Activated CD8-positive, alpha-beta memory T cell treated with anti-CD3 and anti-CD28 coated beads, Interleukin-2, amount 50 U/mL, for 4 hours (primary cell): ENCODE results near the gene RNF115.
"Not testable (repeated sequence)": the region's sequence is repeated elsewhere in the genome, so short reads cannot be mapped to it uniquely, and the experiment has no call there.

Experiments
- DNase-seq: peaks from one replicate; pipeline ENCODE4 v3.0.0-alpha.2; 2020

The RNF115 gene

GRCh38 chr1:145823565-145824498, at the start of gene RNF115, which contains the start of gene POLR3C:
Gene RNF115 (minus strand): TSS chr1:145824095. CDS start chr1:145823873, 222 bp downstream.
Gene POLR3C (plus strand): TSS chr1:145824200. CDS start chr1:145825777, 1,577 bp downstream.
- DNase-seq: peak; percentile 86

DNA sequence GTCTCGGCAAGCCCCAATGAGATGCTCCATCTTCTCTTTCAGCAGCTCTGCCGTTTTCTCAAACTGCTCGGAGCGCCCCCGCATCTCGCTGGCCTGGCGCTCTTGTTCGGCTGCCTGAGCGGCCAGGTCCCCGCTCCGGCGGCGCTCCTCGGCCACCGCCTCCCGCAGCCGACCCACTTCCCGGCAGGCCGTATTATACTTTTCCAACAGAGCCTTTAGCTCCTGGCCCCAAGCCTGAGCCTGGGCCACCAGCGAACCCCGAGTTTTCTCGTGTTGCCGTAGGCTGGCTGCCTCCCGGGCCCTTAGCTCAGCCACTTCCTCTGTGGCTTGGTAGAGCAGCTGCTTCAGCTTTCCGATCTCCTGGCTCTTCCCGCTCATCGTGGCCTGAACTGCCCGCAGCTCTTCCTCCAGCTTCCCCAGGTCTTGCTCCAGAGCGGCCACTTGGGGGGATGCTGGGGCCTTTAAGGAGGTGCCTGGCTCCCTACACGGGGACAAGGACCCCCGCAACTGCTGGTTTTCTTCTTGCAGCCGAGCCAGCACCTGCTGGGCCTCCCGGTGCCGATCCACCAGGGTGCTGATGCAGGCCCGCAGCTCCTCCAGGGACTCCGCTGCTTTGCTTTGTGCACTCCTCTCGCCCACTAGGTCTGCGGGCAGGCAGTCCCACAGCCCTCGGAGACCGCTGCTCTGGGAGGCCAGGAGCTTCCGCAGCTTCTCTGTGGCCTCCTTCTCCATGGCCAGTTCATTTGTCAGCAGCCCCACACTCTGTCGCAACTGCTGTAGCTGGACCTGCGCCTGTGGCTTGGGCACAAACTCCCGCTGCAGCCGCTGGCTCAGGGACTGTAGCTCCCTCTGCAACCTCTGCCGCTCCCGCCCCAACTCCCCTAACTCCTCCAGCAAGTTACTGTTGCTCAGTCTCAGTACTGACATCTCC, 48.4 kb upstream of the RNF115 start:
- DNase-seq: peak; percentile 44

DNA sequence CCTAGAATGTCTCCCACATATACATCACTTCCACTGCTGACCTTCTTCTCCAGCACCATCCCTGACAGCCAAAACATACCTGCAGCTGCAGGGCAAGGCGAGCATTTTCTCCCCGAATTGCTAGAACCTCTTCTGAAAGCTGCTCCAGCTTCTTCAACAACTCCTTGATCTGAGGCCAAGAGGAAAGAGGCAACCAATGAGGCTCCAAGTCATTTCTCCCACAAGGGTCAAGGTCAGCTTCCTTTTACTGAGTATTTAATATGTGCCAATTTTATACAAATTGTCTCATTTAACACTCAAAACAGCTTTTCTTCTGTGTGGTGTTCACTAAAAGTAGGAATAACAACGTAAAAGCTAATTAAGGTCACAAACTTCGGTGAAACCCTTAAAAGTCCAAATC, 44.3 kb upstream of the RNF115 start:
- DNase-seq: no peak

GRCh38 chr1:145863282-145864018, 39.6 kb upstream of the RNF115 start:
- DNase-seq: no peak

GRCh38 chr1:145859491-145860023, 35.7 kb upstream of the RNF115 start:
- DNase-seq: peak; percentile 79

- peak; percentile 80 for DNase-seq
Measured at GRCh38 chr1:145858901-145859490, 35.1 kb upstream of the RNF115 start, which contains the start of gene PIAS3. Gene PIAS3 (minus strand): TSS chr1:145859081. CDS start chr1:145858990, 91 bp downstream.

GRCh38 chr1:145858238-145858900, 34.5 kb upstream of the RNF115 start:
- peak; percentile 71 for DNase-seq

- DNase-seq: no peak
Measured at GRCh38 chr1:145857170-145857569, 33.3 kb upstream of the RNF115 start.

DNA sequence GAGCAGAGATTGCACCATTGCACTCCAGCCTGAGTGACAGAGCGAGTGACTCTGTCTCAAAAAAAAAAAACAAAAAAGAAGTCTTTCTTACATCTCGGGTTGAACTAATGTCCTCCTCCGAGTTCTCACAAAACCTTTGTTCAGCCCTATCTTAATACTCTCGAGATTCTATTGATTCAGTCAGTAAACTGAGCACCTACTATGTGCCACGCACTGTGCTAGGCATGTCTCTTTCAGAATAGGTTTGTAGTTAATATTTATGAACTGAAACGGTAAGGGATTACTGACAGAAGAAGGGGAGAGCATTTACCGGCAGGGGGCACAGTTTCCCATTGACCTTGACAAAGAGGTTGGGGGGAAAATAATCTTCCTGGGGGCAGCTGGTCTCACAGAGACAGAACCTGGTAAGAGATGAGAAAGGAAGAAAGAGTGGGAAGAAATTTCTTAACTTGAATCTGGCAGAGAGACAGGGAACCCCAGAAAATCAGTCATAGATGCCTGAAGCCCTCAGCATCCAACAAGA, 31.6 kb upstream of the RNF115 start:
- no peak for DNase-seq

DNA sequence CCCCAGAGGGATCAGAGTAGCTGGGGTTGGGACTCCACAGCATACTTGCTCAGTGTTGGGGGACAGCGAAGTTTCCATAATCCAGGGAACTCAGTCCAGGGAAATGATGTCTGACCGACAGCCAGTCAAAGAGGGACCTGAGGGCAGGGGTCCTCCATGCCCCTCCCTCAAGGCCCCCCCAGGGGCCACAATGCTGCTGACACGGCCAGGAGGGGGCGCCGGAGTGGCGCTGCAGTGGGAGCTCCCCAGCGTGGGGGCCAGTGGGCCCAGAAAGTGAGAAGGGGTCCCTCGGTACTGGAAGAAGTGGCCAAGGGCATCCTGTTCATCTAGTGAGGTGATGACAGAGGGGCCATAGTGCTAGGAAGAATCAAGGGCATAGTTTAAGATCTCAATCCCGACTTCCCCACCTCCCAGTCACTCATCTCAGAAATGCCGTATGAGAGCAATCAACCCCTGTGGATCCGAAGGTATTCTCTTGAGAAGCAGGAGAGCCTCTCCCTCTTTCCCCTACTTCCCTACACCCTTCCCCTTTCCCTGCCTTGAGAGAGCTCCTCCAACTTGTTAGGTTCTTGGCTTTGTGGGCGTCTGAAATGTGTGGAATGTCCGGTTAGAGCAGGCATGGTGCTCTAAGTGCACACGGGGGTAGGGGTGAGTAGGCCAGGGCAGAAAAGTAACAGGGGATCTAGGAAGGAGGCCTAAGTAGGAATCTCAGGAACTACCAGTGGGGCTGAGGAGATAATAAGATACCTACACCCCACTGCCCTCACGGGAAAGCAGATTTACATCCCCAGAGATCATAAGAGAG, 25.7 kb upstream of the RNF115 start:
- no peak for DNase-seq

- DNase-seq: no peak
Measured at GRCh38 chr1:145847827-145848226, 23.9 kb upstream of the RNF115 start.

DNA sequence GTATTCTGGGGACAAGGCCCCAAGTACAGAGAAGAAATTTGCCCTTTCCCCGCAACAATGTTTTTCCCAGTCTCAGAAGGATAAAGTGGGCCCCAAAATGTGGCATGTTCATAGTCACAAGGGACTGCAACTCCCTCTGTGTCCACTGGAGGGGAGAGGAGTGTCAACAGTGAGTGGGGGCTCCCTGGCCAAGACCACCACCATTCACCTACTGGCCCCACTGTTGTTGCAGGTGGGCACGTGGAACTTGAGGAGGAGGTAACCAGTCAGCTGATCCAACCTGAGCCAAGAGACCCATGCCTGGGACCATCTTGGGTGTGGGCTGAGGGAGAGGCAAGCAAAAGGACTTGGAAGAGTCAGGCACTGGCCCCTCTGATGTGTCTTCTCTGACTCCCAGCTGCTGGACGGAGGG, 22.3 kb upstream of the RNF115 start:
- peak; percentile 25 for DNase-seq

DNA sequence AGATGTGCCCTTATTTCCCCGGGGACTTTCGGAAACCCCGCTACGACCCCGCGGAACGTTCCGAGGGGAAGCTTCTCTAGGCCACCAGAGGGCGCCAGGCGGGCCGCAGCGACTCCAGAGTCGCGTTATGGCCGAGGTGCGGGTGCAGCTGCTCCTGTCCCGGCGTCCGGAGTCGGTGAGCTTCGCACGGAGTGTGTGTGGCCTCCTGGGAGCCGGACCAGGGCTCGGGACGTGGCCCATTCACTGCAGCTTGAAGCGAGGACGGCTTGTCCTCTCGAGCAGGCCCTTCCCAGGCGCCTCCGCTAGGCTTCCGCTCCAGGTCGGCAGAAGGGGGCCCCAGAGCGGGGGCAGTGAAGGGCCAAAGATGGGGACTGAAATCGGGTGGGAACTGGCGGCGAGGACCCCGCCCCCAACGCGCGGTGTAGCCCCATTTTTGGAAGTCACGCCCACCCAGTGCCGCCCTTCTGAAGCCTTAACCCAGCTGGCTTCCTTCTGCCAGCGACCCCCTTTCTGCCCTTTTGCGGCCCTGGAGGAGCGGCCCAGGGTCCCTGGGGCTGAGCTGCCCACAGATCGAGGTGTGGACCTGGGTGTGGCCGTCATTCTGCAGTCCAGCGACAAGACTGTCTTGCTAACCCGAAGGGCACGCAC, 21.7 kb upstream of the RNF115 start, which contains the start of gene NUDT17:
NUDT17 (plus strand) TSS at position 117 of the 648 bp plus-strand sequence; CDS start at position 128, 11 bp downstream.
- DNase-seq: peak; percentile 80

- no peak for DNase-seq
Measured at GRCh38 chr1:145845144-145845513, 21.2 kb upstream of the RNF115 start.

GRCh38 chr1:145843031-145843430, 19.1 kb upstream of the RNF115 start:
- no peak for DNase-seq

DNA sequence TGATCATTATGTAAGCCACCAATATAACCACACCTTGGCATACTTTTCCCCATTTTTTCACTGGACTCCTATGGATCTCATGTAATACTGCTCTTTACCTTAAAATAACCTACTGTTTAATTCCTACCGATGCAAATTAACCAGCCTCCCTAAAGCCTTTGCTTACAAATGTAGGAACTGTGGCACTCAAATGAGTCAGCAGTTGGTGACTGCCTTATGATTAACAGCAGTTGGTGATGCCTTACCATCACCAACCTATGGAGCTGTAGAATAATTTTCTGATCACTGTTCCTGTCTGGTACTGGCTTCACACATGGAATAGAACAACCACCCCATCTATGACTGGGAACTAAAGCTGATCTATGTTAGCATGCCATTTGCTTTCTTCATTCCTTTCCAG, 13.8 kb upstream of the RNF115 start:
- DNase-seq: no peak

DNA sequence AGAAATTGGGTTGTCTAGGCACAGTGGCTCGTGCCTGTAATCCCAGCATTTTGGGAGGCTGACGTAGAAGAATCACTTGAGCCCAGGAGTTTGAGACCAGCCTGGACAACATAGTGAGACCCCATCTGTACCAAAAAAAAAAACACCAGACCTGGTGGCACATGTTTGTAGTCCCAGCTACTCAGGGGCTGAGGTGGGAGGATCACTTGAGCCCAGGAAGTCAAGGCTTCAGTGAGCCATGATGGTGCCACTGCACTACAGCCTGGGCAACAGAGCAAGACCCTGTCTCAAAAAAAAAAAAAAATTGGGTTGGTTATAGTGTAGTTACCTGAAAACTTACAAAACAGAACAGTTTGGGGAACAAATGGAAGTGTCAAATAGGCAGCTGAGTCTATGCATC, 6.9 kb upstream of the RNF115 start:
- DNase-seq: not testable (repeated sequence)

DNA sequence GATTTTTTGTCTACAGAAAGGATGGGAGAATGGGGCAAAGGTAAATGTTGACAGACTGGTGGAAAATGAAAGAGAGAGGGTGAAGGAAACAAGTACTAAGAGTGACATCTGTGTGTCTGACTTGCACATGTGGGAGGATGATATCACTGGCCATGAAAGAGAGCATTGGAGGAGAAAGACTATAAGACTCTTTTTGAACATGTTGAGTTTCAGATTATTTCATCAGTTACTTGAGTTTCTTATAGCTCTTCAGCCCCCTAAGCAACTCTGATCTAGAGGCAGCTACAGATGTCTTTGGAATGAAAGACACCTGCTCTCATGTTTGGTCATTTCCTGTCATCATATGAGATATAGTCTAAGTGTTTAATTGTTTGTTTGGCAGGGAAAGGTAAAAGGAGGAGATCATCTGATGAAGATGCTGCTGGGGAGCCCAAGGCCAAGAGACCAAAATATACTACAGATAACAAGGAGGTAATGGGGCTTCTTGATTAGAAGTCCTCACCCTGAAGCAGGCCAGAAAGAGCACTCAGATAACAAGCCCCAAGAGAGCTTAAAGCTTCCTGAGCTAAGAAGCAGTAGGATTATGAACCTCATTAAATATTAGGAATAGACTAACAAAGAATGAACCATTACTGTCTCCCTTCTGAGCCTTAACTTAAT, 4.6 kb upstream of the RNF115 start:
- no peak for DNase-seq

GRCh38 chr1:145827966-145828365, 4.1 kb upstream of the RNF115 start:
- DNase-seq: no peak
